Measurements from ENCODE around the gene TDRD7.

TDRD7 gene

GRCh38 chr9:97411789-97412625 lies at the start of gene TDRD7:
TDRD7 (plus strand) TSS chr9:97412096; CDS start chr9:97428466, 16,370 bp downstream.
- peak; percentile 95 for DNase-seq

- DNase-seq, result no peak
Measured at GRCh38 chr9:97362777-97363545, 48.9 kb upstream of the TDRD7 start.

GRCh38 chr9:97363661-97364299 lies 48.1 kb upstream of the TDRD7 start:
- no peak for DNase-seq

- DNase-seq, result no peak
Measured at GRCh38 chr9:97364769-97365490, 47.0 kb upstream of the TDRD7 start.

GRCh38 chr9:97365634-97366033 lies 46.3 kb upstream of the TDRD7 start:
- no peak for DNase-seq

GRCh38 chr9:97366476-97366875 lies 45.4 kb upstream of the TDRD7 start:
- no peak for DNase-seq

GRCh38 chr9:97366889-97367288 lies 45.0 kb upstream of the TDRD7 start:
- no peak for DNase-seq

- no peak for DNase-seq
Measured at GRCh38 chr9:97367729-97368128, 44.2 kb upstream of the TDRD7 start.

GRCh38 chr9:97368964-97369363 lies 42.9 kb upstream of the TDRD7 start:
- DNase-seq, result no peak

GRCh38 chr9:97372580-97372979 lies 39.3 kb upstream of the TDRD7 start:
- DNase-seq, result no peak

GRCh38 chr9:97373331-97373730 lies 38.6 kb upstream of the TDRD7 start:
- DNase-seq, result no peak

GRCh38 chr9:97374811-97375210 lies 37.1 kb upstream of the TDRD7 start:
- no peak for DNase-seq

GRCh38 chr9:97376902-97377301 lies 35.0 kb upstream of the TDRD7 start:
- DNase-seq, result no peak

- DNase-seq, result no peak
Measured at GRCh38 chr9:97382099-97382718, 29.7 kb upstream of the TDRD7 start.

- DNase-seq, result no peak
Measured at GRCh38 chr9:97384406-97385262, 27.3 kb upstream of the TDRD7 start.

- no peak for DNase-seq
Measured at GRCh38 chr9:97385626-97386264, 26.2 kb upstream of the TDRD7 start.

GRCh38 chr9:97386265-97386633 lies 25.6 kb upstream of the TDRD7 start:
- no peak for DNase-seq

GRCh38 chr9:97386733-97387503 lies 25.0 kb upstream of the TDRD7 start:
- DNase-seq, result peak; percentile 60

- DNase-seq, result no peak
Measured at GRCh38 chr9:97387504-97387886, 24.4 kb upstream of the TDRD7 start.
